8988T (cell line): ENCODE measurements around the gene SVIL.
"Not testable (repeated sequence)": the region's sequence is repeated elsewhere in the genome, so short reads cannot be mapped to it uniquely, and the experiment has no call there.

Source experiments
- DNase-seq: peaks from one replicate; pipeline ENCODE4 v3.0.0; 2011

SVIL gene

DNA sequence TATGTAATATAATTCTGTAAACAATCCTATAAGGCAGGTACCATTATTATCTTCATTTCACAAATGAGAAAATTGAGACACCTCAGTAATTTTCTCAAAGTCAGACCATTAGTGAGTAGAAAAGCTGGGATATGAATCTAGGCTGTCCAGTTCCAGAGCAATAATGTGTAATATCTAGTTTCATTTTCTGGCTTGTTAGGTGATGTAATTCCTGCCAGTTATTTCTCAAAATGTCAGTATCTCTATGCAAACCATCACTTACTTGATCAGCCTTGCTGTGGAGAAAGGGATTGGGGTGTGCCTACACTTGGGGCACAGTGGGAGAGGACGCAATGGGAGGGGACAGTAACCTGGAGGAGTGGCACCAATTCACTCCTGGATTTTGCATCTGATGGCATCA is 188.4 kb downstream of the SVIL start:
- no peak for DNase-seq

DNA sequence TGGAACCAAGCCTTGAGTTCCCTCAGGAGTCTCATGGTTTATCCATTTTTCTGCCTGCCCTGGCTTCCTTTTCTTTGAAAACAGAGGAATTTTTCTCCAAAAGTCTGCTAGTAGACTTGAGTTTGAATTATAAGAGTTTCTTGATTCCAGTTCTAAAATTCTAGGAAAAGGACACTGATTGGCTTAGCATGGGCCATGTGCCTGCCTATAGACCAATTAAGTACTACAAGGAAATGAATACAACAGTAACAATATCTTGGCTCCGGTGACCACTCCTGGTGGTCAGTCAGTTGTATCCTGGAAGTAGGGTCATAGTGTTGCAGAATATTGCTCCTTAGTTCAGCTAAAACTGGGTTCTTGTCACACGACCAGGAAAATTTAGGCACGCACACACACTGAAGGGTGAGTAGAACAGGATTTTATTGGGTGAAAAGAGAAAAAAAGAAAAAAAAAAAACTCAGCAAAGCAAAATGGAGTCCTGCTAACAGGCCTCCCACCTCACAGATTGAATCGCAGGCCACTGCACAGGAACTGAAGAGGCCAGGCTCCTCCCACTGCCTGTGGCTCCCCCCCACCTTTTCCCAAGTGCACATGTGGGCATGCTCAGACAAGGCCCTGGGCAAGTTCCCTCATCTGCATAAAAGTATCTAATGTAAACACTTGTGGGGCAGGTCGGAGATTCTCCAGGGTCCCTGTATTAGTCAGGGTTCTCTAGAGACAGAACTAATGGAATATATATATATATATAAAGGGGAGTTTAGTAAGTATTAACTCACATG is 190.8 kb downstream of the SVIL start:
- DNase-seq, result no peak

DNA sequence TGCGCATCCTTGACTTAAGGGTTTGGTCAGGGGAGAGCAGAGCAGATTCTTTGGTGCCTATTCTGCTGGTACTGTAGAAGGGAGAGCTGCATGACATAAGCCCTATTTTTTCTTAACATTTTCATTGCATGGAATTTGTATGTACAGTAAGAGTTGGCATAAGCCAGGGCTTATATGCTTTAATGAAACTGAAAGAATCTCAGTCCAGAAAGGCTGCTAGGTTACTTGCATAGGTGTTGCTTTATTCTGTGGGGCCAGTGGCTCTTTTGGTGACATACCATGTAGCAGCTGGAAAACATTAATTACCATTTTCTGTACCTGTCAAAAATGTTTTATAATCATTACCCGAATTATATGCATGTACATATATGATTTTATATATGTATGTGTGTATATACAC is 193.8 kb downstream of the SVIL start:
- no peak for DNase-seq

DNA sequence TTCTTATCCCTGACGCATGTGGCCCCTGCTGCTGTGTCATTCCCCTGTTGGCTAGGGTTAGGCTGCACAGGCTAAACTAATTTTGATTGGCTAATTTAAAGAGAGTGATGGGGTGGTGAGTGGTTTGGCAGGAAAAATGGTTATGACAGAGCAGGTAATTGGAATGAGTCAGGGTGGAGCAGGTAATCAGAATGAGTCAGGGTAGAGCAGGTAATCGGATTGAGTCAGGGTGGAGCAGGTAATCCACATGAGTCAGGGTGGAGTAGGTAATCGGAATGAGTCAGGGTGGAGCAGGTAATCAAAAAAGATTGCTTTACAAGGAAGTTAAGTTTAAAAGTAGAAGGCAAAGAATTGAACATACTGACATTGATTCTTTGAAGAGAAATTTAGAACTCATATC is 195.8 kb downstream of the SVIL start:
- not testable (repeated sequence) for DNase-seq

DNA sequence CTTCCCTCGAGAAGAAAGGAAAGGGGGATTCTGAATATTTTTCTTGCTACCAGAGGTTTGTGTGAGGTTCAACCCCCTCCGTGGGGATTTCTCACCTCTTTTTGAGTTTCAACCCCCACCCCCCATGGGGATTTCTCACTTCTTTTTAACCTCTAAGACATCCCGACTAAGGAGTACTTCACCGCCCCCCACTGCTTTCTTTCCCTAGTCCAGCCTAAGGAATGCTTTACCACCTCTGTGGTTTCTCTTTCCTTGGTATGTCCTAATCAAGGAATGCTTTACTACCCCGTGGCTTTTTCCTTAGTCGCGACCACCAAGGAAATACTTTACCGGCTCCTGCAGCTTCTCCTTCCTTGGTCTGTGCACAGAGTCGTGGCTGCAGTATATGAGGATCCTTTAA is 196.5 kb downstream of the SVIL start:
- no peak for DNase-seq

DNA sequence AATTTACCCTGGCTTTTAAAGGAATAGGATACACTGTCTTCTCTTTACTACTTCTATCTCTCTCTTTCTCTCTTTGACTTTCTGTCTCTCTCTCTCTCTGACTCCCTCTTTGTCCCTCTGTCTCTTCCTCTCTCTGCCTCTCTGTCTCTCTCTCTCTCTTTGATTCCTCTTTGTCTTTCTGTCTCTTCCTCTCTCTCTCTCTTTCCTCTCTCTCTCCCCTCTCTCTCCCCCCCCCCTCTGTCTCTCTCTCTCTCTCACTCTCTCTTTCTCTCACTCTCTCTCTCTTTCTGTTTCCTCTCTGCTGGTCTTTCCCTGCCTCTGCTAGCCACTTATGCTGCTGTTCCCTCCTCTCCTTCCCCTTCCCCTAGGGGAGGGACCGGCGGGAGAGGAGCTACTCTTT is 196.9 kb downstream of the SVIL start:
- DNase-seq, result no peak

DNA sequence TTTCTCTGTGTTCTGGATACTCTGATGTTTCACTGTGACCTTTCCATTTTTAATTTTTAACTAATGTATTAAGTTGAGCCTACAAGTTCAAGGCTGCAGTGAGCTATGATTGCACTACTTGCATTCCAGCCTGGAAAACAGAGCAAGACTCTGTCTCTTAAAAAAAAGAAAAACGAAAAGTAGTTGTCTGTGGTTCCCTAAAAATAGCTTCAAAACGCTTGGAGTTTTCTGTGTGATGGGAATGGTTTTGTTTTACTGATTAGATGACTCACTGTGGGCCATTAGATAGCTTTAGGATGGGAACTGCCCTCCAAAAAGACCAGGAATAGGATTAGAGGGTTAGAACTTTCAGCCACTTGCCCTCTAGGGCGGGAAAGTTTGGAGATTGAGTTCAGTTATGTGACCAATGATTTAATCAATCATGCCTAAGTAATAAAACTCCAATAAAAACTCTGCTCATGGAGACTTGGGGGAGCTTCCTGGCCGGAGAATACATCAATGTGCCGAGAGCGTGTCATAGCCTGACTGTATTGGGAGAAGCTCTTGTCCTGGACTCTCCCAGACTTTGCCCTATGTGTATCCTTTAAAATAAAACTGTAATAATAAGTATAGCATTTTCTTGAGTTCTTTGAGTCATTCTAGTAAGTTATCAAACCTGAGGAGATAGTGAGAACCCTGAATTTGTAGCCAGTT is 198.8 kb downstream of the SVIL start:
- DNase-seq, result no peak

DNA sequence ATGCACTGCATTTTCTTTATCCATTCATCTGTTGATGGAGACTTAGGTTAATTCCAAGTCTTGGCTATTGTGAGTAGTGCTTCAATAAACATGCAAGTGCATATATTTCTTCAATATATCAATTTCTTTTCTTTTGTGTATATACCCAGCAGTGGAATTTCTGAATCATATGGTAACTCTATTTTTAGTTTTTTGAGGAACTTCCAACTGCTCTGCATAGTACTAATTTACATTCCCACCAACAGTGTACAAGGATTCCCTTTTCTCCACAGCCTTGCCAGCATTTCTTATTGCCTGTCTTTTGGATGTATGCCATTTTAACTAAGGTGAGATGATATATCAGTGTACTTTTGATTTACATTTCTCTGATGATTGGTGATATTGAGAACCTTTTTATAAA is 200.7 kb downstream of the SVIL start:
- no peak for DNase-seq

DNA sequence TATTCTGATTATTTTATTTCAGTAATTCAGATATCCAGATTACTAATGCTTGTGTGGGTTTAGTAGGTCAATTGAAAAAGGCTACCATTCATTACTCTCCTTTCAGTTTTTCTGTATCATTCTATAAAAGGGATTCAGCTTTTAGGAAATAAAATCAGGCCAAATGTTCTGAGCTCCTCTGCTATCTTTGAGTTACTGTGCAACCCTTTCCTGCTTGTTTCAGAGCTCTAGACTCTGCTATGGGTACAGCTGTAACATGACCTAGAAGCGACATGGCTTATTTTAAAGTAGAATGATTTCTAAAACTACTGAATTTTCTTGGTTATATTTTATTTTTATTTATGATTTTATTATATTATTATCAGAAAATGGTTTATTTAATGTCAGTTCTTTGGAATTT is 203.1 kb downstream of the SVIL start:
- no peak for DNase-seq

DNA sequence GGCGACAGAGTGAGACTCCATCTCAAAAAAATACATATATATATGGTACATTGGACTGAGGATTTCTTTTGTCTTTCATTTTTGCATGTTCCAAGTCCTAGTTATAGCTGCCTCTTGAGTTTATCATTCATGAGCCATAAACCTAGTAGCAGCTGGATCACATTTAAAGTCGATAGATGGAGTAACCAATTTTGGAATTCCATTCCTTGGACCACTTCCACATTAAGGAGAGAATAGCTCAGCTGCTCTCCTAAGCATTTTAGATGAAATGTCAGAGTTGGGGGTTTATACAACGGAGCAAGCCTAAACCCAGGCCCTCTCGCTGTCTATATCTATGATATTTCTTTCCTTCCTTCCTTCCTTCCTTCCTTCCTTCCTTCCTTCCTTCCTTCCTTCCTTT is 204.7 kb downstream of the SVIL start:
- DNase-seq, result no peak

DNA sequence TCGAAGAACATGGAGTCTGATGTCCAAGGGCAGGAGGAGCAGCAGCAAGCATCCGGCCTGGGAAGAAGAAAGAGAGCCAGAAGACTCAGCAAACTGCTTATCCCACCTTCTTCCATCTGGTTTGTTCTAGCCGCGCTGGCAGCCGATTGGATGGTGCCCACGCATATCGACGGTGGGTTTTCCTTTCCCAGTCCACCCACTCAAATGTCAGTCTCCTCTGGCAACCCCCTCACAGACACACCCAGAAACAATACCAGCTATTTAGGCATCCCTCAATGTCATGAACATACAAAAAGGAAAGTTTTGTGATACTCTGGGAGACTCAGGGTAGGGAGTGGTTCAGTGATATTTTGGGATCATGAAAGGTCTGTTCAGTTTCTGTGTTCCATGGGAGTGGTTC is 206.3 kb downstream of the SVIL start:
- DNase-seq, result no peak

DNA sequence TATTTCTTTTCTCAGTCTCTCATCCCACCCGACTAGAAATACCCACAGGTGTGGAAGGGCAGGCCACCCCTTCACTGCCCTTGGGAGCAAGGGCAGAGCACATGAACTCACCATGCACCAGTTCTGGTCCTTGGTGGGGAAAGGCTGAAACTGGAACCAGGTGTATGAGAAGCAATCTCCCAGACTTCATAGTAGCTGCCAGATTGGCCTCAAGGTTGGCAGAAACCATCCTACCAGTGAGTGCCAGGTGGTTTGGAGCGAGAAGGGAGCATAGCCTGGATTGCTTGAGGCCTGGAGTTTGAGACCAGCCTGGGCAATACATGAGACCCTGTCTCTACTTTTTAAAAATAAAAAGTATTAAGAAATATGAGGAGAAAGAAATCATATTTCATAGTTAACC is 207.1 kb downstream of the SVIL start:
- no peak for DNase-seq

DNA sequence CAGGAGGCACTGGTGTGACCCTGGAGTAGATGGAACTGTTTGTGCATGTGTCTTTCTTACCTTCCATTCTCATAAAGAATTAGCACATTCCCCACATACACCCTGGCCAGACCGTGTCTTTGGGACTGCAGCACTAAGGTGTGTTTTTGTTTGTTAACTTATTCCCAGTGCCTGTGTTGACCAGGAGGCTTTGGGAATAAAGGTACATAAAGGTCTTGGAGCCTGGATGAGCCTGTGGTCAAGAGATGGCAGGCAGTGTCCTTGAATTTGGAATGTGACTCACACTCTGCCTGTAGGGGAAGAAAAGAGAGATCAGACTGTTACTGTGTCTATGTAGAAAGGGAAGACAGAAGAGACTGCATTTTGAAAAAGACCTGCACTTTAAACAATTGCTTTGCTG is 208.4 kb downstream of the SVIL start:
- no peak for DNase-seq

DNA sequence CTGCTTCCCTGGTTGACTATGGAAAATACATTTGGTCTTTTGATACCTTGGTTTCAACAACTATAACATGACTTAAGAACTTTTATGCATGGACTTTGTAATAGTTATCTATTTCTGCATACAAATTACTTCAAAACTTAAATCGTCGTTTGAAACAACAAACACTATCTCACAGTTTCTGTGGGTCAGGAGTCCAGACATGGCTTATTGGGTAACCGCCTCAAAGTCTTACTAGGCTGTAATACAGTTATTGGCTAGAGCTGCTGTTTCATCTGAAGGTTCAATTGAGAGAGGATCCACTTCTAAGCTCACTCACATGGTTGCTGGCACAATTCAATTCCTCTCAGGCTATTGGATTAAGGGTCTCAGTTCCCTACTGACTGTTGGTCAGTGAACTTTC is 210.8 kb downstream of the SVIL start:
- DNase-seq, result no peak

DNA sequence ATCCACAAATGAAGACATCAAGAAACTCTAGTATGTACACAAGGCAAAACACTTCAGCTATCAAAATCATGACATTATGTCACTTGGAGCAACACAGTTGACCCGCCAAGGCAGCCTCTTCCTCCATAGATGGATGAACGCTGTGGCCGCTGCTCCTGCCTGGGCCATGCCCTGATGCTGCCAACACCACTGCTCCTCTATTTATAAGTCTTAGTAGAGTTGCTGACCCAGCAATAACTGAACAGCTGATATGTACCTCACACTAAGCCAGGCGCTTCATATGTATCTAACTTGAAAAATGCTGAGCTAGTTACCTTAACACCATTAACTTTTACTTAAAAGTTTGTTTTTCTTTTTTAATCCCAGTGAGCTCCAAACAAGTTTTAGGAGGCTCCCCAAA is 214.0 kb downstream of the SVIL start:
- DNase-seq, result no peak

DNA sequence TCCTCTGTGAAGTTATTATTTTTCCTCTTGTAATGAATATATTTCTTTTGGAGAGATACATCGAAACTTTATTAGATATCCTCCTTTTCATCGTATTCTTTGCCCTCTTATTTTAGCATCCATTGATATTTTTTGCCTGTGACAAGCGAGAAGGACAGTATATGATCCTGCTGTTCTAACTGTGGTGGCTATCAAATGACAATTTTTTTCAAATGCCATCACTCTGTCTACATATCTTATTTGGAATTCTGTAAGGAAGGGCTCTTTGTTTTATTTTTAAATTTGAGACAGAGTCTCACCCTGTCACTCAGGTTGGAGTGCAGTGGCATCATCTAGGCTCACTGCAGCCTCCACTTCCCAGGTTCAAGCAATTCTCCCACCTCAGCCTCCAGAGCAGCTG is 217.4 kb downstream of the SVIL start:
- no peak for DNase-seq

DNA sequence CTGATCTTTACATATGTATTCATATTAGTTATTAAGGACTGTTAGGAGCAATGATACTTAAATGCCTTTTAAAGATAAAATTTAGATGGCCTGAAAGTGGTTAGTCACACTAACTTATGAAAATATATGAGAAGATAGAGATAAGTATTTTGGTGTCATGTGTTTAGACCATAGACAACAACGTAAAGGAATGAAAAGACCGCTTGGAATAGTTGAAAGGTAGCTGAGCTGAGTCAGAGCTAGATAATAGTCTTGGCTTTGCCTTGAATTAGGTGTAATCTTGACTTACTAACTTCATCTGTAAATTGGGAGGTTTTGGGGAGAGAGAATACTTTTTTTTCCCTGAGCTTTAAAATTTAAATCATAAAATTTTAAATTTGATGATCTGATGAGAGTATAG is 218.9 kb downstream of the SVIL start:
- no peak for DNase-seq

DNA sequence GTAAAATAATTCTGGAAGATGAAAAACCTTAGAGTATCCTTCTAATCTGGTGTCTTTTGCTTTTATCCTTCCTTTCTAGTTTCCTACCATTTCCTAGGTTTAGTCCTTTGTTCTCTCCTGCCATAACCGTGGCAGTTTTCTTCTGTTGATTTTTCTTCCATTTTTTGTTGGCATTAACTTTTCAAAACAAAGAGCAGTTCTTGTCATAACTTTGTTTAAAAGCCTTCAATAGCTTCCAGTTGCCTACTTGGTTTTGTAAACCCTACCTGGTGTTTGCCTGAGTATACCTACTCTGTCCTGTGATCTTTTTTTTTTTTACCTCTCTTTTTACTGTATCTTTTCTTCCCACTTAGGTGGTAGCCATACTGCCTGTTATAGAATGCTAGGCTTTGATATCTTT is 220.3 kb downstream of the SVIL start:
- no peak for DNase-seq

DNA sequence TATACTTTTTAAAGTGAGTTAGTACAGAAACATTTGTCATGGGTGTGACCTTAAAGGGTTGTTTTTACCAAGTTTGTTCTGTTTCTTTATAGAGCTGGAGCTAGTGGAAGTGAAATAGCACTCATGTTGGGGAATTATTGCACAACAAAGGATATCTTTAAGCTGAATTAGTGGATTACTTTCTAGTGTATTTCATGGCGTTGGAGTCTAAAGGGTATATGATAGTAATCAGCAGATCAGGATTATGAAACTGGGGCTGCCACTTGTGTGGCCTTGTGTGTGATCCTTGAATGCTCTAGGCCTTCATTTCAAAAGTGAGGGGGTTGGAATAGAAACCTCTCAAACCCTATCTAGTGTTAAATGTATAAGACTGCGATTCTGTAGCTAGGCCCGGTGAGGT is 222.3 kb downstream of the SVIL start:
- no peak for DNase-seq

DNA sequence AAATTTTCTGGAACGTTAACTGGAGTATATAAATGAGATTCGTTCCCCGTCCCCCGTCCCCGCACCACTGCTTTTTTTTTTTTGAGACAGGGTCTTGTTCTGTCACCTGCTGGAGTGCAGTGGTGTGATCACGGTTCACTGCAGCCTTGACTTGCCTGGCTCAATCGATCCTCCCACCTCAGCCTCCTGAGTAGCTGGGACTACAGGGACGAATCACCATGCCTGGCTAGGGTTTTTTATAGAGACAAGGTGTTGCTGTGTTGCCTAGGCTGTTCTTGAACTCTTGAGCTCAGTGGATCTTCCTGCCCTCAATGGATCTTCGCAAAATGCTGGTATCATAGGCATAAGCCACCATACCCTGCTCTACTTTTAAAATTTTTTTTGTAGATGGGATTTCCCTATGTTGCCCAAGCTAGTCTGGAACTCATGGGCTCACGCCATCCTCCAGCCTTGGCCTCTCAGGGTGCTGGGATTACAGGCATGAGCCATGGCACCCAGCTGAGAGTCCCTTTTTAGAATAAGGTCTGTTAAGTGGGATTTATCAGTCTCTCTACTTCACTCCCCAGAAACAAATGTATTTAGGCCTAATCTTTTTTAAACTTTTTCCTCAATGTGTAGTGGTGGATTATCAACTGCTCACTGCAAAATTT is 223.0 kb downstream of the SVIL start:
- no peak for DNase-seq

DNA sequence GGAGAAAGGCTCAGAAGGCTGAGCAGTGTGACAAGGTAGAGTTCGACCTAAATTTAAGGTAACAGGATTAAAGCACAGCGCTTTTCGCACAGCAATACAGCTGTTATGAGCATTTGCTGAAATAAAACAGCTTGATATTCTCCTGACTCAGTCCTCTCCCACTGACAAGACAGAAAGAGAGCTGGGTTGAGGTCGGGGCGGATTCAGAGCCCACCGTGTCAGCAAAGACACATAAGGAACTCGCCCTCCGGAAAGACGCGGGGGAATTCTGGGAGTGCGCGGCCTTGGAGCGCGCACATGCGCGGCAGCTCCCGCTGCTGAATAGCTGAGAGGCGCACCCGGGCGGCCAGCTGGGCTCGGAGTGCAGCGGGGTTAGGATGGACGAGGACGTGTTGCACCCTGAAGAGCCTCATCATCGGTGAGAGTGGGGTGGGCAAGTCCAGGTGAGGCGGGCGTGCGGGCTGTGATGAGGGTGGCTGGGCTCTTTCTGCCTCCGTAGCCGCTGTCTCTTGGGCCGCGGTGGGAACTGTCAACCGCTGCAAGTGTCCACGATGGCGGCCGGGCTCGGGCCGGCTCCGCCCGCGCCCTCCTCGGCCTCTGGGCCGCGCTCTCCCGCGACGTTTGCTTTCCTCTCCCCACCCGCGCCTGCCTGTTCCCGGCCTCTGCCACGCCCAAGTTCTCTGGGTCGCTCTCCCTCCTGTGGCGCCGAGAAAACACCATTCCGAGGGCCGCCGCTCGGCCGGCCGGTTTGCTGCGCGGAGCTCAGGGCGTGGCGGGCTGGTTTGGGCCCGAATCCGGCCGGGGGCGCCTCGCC is 225.3 kb downstream of the SVIL start:
- peak; percentile 59 for DNase-seq

DNA sequence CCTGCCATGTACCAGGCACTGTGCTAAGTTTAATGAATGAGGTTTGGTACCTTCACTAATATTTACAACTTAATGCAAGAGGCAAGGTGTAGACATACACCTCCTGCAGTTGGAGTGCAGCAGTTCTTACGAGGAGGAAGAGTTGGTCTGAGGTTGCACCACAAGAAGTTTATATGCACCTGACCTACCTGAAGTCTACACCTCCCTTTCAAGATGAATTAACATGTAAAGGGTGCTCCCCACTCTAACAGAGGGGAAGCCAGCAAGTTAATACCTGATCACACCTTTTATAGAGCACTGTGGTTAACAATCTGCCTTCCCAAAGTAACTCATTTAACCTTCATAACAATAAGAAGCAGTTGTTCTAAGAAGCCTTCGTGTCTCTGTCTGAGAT is 225.9 kb downstream of the SVIL start:
- no peak for DNase-seq
